ENCODE data around the gene GNG2.
"Not testable (repeated sequence)": the region's sequence is repeated elsewhere in the genome, so short reads cannot be mapped to it uniquely, and the experiment has no call there.

Gene GNG2

DNA sequence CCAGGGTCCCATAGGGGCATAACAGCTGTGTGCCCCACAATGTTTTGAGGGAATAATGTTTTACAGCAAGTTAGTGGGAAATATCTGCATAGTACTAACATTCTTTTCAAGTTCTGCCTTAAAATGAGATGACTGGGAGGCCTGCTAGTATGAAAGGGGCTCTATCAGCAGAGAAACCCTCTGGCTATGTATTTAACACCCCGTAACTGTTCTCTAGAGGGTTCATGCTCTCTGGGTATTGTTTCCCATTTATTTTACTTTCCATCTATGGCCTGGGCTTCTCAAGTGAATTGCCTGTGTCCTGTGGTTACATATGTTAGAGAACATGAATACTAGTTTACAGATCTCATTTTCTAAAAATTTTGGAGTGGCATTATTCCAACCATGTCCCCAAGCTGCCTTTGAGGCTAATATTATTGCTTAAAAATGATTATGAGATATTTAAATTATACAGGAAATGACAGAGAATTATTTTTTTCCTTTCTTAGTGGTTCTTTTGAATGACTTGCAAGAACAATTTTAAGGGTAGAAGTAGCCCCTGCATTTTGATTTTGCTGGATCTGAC, 37.5 kb downstream of the GNG2 start:
- H3K79me2 ChIP-seq (ENCODE audit: insufficient read depth, low read length): no peaks in the 10 kb centered on the region
- H3K27ac ChIP-seq (ENCODE audit: low read depth, low read length): no peak overlapping the region
- H3K27me3 ChIP-seq (ENCODE audit: low read length): no peaks in the 10 kb centered on the region
- no peaks in the 10 kb centered on the region for H3F3A ChIP-seq (ENCODE audit: insufficient read depth)
- H3K4me2 ChIP-seq (ENCODE audit: low read depth, low read length, poor library complexity, severe bottlenecking): no peak overlapping the region
- H3K4me3 ChIP-seq (ENCODE audit: insufficient read depth, low read length, poor library complexity, severe bottlenecking): no peak overlapping the region
- no peaks in the 10 kb centered on the region for H3K9me3 ChIP-seq (ENCODE audit: insufficient read depth, low read length)
- H2AFZ ChIP-seq (ENCODE audit: low read depth, low read length, severe bottlenecking): no peak overlapping the region
- H3K9me2 ChIP-seq (replicated peaks; ENCODE audit: insufficient read depth, low read length): no peaks in the 10 kb centered on the region
- no peaks in the 10 kb centered on the region for H3K36me3 ChIP-seq (ENCODE audit: low read length)
- no peak overlapping the region for H3K9ac ChIP-seq (ENCODE audit: low read length)
- TF ChIP-seq EZH2phosphoT487 (conservative IDR thresholded peaks at IDR 0.05; ENCODE audit: low read length): no peak
- TF ChIP-seq, protein P1, sequence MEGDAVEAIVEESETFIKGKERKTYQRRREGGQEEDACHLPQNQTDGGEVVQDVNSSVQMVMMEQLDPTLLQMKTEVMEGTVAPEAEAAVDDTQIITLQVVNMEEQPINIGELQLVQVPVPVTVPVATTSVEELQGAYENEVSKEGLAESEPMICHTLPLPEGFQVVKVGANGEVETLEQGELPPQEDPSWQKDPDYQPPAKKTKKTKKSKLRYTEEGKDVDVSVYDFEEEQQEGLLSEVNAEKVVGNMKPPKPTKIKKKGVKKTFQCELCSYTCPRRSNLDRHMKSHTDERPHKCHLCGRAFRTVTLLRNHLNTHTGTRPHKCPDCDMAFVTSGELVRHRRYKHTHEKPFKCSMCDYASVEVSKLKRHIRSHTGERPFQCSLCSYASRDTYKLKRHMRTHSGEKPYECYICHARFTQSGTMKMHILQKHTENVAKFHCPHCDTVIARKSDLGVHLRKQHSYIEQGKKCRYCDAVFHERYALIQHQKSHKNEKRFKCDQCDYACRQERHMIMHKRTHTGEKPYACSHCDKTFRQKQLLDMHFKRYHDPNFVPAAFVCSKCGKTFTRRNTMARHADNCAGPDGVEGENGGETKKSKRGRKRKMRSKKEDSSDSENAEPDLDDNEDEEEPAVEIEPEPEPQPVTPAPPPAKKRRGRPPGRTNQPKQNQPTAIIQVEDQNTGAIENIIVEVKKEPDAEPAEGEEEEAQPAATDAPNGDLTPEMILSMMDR (IDR thresholded peaks at IDR 0.05; ENCODE audit: insufficient read depth, low read length, poor library complexity, severe bottlenecking): no peak
- H4K20me1 ChIP-seq (ENCODE audit: low read depth, low read length): no peaks in the 10 kb centered on the region; the same call in 1 of the 2 replicates

DNA sequence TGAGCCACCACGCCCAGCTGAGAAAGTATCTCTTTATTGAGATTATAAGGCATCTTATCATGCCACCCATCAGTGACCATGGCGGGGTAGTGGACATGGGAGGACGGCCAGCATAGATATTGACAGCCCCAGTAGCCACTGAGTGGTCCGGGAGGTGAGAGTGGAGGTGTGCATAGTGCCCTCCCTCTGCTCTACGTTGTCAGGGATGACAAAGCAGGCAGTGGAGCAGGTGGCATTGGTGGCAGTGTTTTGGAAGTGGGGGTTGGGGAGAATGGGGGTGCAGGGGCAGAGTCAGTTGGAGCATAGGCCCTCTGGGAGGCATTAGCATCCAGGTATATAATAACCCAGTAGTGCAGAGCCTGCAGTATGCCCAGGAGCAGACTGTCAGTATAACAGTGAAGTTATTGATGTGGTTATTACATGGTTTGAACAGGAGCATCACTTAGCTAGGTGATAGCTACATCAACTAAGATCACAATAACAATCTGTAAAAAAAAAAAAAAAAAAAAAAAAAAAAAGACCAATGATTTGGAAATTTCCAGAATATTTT, 41.1 kb downstream of the GNG2 start:
- Histone ChIP-seq H3K79me2 (ENCODE audit: insufficient read depth, low read length) (no peaks in the 10 kb centered on the region), H2AFZ (ENCODE audit: low read depth, low read length, severe bottlenecking) (no peak overlapping the region), H3K9me2 (replicated peaks; ENCODE audit: insufficient read depth, low read length) (no peaks in the 10 kb centered on the region), H3K9me3 (ENCODE audit: insufficient read depth, low read length) (no peaks in the 10 kb centered on the region), H3K9ac (ENCODE audit: low read length) (no peak overlapping the region), H3K4me3 (ENCODE audit: insufficient read depth, low read length, poor library complexity, severe bottlenecking) (no peak overlapping the region), H3K27ac (ENCODE audit: low read depth, low read length) (no peak overlapping the region), H3F3A (ENCODE audit: insufficient read depth) (no peaks in the 10 kb centered on the region), H3K4me2 (ENCODE audit: low read depth, low read length, poor library complexity, severe bottlenecking) (no peak overlapping the region), H3K36me3 (ENCODE audit: low read length) (no peaks in the 10 kb centered on the region), H3K27me3 (ENCODE audit: low read length) (no peaks in the 10 kb centered on the region), H4K20me1 (ENCODE audit: low read depth, low read length) (no peaks in the 10 kb centered on the region)
- no peak for TF ChIP-seq EZH2phosphoT487 (conservative IDR thresholded peaks at IDR 0.05; ENCODE audit: low read length)
- TF ChIP-seq, protein P1 (IDR thresholded peaks at IDR 0.05; ENCODE audit: insufficient read depth, low read length, poor library complexity, severe bottlenecking): no peak

DNA sequence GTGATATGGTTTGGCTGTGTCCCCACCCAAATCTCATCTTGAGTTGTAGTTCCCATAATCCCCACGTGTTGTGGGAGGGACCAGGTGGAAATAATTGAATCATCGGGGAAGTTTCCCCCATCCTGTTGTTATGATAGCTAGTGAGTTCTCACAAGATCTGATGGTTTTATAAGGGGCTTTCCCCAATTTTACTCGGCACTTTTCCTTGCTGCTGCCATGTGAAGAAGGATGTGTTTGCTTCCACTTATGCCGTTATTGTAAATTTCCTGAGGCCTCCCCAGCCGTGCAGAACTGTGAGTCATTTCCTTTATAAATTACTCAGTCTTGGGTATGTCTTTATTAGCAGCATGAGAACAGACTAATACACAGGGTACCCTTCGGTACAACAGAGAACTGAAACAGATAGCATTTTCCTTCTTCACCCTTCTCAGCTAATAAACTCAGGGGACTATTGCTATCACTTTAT, 45.3 kb downstream of the GNG2 start:
- not testable (repeated sequence) for H3K27me3 ChIP-seq (ENCODE audit: low read length); H3K9ac ChIP-seq (ENCODE audit: low read length); H3K9me3 ChIP-seq (ENCODE audit: insufficient read depth, low read length); H3K4me2 ChIP-seq (ENCODE audit: low read depth, low read length, poor library complexity, severe bottlenecking); H2AFZ ChIP-seq (ENCODE audit: low read depth, low read length, severe bottlenecking); H3K36me3 ChIP-seq (ENCODE audit: low read length); H3K4me3 ChIP-seq (ENCODE audit: insufficient read depth, low read length, poor library complexity, severe bottlenecking); H3K27ac ChIP-seq (ENCODE audit: low read depth, low read length); H3K9me2 ChIP-seq (replicated peaks; ENCODE audit: insufficient read depth, low read length); H3F3A ChIP-seq (ENCODE audit: insufficient read depth); H4K20me1 ChIP-seq (ENCODE audit: low read depth, low read length); H3K79me2 ChIP-seq (ENCODE audit: insufficient read depth, low read length)

DNA sequence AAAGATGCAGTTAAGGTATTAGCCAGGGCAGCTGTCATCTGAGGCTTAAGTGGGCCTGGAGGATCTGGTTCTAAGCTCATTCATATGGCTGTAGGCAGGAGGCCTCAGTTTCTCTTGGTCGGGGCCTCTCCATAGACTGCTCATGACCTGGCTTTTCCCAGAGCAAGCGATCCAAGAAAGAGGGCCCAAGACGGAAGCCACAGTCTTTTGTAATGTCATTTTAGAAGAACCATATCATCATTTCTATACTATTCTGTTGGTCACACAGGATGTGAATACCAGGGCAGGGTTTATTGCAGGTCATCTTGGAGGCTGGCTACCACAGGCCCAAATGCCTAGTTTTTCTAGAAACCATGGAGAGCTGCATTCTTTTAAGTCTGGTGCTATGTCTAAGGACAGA, 47.7 kb downstream of the GNG2 start:
- H3K79me2 ChIP-seq (ENCODE audit: insufficient read depth, low read length): no peaks in the 10 kb centered on the region
- no peaks in the 10 kb centered on the region for H3K9me2 ChIP-seq (replicated peaks; ENCODE audit: insufficient read depth, low read length)
- no peaks in the 10 kb centered on the region for H3K36me3 ChIP-seq (ENCODE audit: low read length)
- TF ChIP-seq, protein P1 (IDR thresholded peaks at IDR 0.05; ENCODE audit: insufficient read depth, low read length, poor library complexity, severe bottlenecking): no peak
- no peak for TF ChIP-seq EZH2phosphoT487 (conservative IDR thresholded peaks at IDR 0.05; ENCODE audit: low read length)
- no peak overlapping the region for H3K27ac ChIP-seq (ENCODE audit: low read depth, low read length)
- no peak overlapping the region for H2AFZ ChIP-seq (ENCODE audit: low read depth, low read length, severe bottlenecking)
- H3K27me3 ChIP-seq (ENCODE audit: low read length): no peaks in the 10 kb centered on the region
- H3K4me3 ChIP-seq (ENCODE audit: insufficient read depth, low read length, poor library complexity, severe bottlenecking): no peak overlapping the region
- H3F3A ChIP-seq (ENCODE audit: insufficient read depth): no peaks in the 10 kb centered on the region
- no peak overlapping the region for H3K4me2 ChIP-seq (ENCODE audit: low read depth, low read length, poor library complexity, severe bottlenecking)
- H3K9ac ChIP-seq (ENCODE audit: low read length): no peak overlapping the region
- no peaks in the 10 kb centered on the region for H4K20me1 ChIP-seq (ENCODE audit: low read depth, low read length)
- no peaks in the 10 kb centered on the region for H3K9me3 ChIP-seq (ENCODE audit: insufficient read depth, low read length)
